CD4-positive, alpha-beta T cell treated with Interleukin-4 for 4 hours (primary cell): Measurements from ENCODE around the gene SNAI3.
"Not testable (repeated sequence)": the region's sequence is repeated elsewhere in the genome, so short reads cannot be mapped to it uniquely, and the experiment has no call there.

Experiments
- DNase-seq: peaks from one replicate; pipeline ENCODE4 v3.0.0-alpha.2; 2020

Gene SNAI3

DNA sequence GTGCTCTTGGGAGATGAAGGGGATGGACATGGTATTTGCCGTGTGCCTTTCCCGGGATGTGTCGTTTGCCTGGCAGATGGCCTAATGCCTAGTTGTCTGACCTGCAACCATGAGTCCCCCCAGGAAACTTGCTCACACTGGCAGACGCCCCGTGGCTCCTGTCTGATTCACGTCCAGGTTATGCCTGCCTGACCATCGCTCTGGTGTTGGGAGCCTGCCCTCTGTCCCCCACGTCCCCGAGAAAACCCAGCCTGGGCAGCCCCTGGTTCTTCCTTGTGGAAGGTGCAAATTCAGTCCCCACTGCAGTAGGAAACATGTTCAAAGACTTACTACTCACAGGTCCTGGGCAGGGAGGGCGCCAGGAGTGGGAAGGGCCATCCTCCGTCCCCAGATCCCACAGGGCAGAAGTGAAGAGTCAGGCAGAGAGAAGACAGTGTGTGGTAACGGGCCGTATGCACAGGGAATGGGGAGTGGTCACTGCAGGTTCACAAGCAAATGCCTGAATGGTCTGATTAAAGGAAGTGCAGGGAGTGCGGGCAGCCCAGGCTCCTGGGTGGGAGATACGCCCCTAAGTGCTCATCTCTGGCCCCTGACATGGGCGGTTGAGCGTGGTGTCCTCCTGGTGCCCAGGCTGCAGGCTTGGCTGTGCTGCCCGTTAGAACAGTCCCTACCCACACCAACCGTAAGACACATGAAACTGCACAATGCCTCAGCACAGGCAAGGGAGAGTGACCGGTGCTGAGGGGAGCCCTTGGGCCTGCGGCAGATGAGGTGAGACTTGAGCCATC, 4.2 kb upstream of the SNAI3 start:
- no peak for DNase-seq

DNA sequence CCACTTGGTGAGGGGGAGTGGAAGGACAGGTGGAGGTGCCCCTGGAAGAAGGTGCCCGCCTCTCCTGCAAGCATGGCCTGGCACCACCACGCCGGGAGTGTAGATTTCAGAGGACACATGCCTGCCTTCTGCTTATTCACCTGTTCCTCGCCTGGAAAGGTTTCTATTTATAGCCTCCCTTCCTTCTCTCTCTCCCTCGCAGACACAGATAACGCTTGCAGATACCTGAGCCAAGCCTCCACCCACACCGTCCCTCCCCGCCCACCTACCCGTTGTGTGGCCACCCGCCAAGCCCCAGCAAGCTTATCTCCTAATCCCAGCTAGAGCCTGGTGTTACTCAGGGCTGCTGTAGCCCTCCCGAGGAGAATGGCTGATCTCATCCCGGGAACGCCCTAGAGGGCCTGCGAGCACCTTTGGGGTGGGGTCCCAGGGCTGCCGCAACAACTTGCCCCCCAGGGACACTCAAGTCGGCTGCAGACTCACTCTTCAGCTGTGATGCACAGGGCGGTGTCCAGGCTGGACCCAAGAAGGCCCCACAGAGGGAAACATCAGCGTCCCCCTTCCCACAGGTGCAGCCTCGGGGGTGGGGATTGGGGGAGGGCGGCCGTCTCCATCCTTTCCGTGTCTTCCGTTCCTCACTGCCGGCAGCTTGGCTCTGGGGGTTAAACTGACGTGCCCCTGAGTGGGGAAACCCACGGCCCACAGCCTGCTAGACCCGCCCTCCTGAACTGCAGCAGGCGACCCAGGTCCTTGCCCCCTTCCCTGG, 1.9 kb upstream of the SNAI3 start:
- no peak for DNase-seq

DNA sequence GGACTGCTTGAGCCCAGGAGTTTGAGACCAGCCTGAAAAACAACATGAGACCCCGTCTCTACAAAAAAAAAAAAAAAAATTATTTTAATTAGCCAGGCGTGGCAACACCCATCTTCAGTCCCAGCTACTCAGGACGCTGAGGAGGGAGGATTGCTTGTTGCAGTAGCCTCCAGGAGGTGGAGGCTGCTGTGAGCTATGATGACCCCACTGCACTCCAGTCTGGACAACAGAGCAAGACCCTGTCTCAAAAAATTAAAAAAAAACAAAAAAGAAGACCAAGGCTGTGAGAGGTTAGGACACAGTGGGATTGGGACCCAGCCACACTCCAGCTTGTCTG, 1.3 kb upstream of the SNAI3 start:
- DNase-seq = no peak

DNA sequence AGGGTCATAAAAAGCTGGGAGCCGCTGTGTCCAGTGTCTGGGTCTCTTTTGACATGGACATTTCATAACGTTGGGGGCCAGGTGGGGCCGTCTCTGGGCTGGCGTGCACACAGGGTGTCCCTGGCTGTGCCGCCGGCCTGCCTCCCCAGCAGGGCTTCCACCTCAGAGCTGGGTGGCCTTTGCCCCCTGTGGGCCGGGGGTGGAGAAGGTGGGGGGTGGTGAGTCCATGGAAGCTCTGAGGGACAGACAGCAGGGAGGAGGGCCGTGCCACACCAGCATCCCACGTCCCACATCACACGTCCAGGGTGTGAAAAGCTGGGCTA, 908 bp upstream of the SNAI3 start:
- DNase-seq = no peak

DNA sequence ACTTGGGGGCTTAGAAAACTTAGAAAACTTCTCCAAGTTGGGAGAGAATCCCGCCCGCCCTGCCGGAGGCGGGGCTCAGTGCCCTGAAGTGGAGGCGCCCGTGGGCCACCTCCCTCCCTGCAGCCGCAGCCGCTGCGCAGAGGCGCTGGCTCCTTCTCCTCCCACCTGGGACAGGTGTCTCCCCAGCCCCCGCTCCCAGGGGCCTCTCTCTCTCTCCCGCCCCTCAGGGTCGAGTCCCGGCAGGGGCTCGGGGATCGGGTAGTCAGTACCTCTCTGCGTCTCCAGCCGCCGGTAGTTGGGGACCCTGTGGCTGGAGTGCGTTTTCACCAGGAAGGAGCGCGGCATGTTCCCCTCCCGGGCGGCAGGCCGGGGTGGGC, 257 bp downstream of the SNAI3 start:
- DNase-seq = peak; percentile 27

DNA sequence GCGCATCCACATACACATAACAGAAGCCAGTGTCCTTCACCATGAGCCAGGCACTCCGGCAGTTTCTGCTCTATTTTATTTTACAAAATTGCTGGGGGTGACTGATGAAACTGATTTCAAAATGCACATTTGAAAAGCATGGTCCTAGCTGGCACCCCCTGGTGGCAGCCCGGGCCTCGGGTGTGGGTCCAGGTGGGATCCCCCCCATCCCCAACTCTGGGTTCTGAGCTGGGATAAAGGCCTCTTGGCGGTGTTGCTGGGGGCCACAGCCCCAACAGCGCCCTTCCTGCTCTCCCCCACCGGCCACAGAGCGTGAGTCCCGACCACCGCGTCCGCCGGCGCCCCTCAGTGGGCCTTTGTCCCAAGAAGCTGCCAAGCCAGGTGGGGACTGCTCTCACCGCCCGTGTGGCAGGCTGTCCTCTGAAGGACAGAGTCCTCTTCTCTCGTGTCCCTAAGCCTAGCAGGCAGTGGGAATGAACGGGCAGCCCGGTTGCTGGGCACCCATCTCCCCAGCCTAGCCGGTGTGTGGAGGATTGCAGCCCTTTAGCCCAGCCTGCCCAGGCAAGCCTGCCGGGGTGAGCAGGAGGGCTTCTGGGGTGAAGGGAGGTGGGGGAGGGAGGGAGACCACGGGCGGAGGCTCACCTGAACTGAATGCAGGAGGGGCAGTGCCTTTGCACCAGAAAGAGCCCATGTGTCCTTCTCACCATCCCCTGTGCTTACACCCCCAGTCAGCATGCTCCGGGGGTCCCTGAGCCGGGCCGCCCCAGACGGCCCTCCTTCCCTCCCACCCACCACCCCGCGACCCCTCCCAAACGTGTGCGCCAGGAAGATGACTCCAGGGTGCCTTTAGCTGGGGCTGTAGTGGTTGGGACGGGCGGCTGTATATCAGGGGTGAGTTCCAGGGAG, 898 bp downstream of the SNAI3 start:
- DNase-seq = peak; percentile 58

DNA sequence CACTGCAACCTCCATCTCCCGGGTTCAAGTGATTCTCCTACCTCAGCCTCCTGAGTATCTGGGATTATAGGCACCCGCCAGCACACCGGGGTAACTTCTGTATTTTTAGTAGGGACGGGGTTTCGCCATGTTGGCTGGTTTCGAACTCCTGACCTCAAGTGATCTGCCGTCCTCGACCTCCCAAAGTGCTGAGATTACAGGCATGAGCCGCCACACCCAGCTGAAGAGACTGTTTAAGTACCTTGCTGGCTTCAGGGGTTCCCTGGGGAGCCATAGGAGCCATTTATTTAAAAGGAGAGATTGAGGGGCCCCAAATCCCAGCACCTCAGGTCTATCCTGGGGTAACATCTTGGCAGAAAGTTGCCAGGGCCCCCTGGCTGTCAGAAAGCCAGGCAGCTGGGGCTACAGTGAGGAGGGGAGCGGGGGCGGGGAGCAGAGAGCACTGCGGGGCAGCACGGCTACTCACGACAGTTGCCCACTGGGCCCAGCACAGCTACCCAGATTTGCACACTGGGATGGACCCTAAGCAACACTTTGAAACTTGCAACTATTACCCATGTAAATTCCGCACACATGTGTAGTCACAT, 1.6 kb downstream of the SNAI3 start:
- DNase-seq = no peak

DNA sequence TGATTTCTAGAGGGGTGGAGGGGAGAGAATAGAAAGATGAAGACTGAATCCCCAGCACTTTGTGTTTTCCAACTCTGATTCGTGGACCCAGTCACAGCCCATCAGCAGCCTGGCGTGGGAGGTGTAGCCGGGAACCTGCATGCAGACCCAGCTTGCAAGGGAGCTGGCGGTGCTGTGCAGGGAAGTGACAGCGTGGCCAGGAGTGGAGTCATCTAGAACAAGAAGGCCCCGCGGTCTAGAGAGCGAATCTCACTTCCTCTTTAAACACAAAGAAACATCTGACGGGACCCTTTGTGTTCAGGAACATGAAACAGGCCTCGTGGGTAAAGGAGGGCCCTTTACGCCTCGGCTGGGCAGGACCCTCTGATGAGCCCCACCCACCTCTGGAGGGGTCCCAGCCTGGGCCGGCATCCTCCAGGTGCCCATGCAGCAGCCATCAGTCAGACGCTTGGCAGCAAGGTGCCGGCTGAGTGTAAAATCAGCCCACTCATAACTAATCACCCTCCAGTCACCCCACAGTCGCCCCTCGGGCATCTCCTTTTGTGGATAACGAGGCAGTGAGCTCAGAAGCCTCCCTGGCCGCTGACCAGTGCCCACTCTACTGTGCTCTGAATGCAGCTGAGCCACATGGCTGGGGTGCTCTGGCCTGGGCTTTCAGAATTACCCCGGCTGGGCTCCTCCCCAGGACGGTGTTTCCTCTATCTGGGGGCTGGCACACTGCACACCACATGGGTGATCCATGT, 4.4 kb downstream of the SNAI3 start:
- peak; percentile 61 for DNase-seq

DNA sequence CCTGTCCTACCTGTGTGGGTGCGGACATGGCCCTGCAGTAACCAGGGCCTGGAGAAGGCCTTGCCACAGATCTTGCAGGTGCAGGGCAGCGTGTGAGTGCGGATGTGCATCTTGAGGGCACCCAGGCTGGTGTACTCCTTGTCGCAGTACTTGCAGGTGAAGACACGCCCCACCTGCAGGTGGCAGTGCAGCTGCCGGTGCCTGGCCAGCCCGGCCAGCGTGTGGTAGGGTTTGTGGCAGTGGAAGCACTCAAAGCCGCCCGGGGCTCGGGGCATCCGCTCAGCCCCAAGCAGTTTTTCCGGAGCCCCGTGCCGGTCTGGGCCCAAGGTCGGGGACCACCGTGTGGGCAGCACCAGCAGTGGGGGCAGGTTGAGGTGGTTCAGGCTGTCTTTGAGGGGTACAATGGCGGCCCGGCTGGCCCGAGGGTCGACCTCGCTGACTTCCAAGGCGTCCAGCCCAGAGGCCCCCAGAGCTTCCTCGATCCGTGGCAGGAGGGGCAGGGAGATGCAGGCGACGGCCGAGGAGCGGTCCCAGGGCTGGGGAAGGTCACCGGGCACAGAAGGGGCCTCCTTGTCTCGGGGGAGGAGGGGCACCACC, 5.1 kb downstream of the SNAI3 start:
- peak; percentile 45 for DNase-seq

DNA sequence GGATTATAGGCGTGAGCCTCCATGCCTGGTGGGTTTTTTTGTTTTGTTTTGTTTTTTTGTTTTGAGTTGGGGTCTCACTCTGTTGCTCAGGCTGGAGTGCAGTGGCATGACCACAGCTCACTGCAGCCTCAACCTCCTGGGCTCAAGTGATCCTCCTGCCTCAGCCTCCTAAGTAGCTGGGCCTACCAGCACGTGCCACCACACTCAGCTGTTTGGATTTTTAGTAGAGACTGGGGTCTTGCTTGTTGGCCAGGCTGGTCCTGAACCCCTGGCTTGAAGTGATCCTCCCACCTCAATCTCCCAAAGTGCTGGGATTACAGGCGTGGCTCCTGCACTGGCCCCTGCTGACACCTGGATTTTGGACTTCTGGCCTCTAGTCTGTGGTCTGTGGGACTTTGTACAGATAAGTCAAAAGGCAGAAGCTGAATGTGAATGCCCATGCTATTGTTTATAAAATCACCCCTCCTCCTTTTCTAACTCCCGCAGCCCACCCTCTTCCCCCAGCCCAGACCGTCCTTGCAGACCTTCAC, 5.7 kb downstream of the SNAI3 start:
- no peak for DNase-seq

DNA sequence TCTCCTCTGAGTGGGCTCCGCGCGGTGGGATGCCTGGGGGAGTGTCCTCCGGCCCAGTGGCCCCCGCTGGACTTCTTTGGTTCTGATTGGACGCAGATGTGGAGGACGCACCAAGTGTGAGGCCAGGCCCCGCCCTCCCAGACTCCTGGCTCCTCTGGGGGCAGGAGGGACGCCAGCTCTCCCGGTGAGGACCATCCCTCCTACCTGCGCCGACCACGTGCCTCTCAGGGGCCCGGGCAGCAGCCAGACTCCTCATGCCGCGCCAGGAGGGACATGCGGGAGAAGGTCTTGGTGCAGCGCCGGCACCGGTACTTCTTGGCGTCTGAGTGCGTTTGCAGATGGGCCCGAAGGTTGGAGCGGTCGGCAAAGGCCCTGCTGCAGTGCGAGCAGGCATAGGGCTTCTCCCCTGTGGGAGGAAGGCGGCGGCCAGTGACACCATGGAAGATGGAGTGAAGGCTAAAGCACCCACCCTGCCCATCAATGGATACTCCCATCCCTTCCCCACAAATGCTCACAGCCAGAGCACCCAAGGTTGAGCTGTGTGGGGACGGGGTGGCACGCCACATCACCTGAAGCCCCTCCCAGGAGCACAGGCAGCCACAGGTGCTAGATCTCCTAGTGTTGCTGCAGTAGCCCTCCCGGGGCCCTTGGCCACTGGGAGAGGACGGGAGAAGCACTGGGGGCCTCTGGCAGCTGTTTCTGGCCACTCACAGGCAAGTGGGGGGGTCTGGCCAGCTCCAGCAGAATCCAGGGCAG, 7.9 kb downstream of the SNAI3 start:
- DNase-seq = no peak

DNA sequence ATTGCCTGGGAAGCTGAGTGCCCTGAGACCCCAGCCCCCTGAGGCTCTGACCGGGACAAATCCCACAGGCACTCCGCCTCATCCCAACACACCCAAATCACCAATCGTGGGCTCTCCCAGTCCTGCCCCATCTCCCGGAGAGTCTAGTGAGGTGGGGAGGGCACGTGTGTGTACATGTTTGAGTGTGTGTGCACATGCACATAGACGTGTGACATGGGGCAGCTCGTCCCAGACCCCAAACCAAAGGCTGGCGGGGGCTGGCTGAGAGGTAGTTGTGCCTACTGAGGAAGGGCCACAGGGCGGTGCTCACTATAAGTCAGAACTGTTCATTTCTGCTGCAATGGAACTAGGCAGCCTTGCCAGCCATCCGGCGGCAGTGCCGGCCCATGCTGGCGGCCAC, 8.6 kb downstream of the SNAI3 start:
- DNase-seq = no peak

DNA sequence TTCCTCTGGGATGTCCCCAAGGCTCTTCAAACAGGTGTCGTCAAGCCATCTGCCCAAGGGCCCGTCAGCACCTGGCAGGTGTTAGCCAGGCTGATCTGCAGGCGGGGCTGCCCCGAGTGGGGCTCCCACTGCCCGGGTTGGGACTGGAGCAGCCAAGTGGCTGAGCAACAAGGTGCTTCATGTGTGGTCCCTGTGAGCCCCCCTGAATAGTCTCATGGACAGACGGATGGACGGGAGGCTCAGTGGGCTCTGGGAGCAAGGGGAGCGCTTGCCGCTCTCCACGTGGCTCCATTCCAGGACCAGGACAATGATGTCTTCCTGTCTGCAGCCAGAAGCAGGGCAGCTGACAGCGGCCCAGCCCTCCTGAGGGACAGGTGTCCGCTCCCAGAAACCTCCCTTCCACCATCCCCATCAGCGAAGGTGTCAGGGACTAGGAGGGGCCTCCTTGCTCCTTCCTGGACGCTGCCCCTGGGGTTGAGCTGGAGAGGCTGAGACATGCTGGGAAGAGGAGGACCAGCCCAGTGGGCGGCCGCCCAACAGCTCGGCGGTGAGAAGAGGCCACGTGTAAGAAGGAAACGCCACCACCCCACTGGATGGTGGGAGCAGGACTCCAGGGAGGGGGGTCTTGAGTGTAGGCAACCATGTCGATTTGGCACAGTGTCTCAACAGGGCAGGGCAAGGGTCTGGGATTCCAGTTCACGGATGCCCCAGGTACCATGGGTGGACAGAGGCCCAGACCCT, 9.6 kb downstream of the SNAI3 start:
- DNase-seq = no peak

DNA sequence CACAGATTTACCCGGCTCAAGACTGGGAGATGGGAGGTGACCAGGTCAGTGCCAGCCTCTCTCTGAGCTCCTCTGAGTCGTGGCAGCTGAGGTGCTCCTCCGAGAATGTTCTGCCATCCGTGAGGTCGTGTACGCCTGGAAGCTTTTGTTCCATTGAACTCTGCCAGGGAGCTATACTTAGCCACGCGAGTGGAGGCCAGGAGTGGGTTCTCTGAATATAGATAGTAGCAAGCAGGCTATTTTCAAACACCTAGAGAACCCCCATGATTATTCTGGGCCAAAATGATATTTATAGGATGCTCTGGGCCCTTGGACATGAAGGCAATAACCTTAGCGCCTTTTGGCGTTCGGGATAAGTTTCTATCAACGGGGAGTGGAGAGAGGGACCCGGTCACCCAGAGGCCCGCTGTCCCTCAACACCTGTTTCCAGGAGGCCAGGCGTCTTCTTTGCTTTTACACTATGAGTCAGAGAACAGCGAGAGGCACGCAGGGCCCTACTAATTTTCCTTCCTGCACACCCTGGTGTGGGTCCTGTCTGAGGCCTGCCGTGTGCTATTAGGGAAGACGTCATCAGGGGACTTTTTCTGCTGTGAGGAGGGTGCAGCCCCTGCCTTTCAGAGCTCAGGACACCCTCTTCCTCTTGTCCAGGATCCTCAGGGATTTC, 12.5 kb downstream of the SNAI3 start:
- no peak for DNase-seq

DNA sequence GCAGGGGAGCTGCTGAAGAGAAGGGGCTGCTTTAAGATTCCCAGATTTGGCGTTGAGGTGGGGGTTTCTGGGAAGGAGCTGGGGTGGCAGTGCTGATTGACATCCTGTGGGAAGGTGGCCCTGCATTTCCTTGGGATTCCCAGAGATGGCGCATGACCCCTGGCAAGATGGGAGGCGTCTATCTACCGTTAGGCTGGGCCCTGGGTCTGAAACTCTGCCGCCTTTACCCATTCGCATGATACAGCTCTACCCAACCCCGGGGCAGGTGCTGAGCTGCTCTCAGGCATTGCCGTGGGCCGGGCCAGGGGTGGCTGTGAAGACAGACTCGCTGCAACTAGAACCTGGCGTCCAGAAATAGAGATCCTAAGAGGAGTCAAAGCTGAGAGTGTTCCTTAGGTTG, 13.5 kb downstream of the SNAI3 start:
- DNase-seq = no peak

DNA sequence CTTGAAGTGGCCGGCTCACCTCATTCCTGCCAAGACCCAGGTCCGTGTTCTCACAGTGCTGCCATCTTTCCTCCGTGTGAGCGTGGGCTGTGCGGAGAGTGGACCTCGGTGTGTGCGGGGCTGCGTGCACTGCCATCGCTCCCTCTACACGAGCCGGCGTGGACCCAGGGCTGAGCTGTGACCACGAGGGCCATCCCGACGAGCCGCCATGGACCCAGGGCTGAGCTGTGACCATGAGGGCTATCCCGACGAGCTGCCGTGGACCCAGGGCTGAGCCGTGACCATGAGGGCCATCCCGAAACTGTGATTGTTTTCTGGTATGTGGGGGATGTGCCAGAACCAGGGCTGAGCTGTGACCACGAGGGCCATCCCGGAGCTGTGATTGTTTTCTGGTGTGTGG, 14.5 kb downstream of the SNAI3 start:
- DNase-seq = no peak

DNA sequence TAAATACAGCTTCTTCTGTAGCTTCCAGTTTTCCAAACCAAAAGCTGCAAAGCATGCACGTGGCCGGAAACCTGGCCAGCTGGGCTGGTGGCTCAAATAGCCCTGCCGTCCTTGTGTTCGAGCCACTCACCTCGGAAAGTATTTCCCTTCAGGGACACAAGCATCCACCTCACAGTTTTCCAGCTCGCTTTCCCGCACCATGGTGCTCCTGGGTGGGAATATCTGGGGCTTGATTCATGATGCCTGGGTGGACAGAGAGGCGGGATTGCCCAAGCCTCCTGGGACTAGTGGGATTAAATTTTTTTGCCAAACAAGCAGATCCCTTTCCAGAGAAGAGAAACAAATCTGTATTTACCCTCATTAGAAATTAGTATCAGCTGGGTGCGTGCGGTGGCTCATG, 16.3 kb downstream of the SNAI3 start:
- no peak for DNase-seq

DNA sequence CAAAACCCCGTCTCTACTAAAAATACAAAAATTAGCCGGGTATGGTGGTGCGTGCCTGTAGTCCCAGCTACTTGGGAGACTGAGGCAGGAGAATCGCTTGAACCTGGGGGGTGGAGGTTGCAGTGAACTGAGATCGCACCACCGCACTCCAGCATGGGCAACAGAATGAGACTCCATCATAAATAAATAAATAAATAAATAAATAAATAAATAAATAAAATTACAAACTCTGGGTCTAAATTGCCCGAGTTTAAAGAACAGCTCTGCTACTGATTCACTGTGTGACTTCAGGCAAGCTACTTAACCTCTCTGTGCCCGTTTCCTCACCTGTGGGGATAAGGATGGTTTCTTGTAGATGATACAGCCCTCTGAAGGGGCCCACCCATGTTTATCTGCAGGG, 16.8 kb downstream of the SNAI3 start:
- not testable (repeated sequence) for DNase-seq

DNA sequence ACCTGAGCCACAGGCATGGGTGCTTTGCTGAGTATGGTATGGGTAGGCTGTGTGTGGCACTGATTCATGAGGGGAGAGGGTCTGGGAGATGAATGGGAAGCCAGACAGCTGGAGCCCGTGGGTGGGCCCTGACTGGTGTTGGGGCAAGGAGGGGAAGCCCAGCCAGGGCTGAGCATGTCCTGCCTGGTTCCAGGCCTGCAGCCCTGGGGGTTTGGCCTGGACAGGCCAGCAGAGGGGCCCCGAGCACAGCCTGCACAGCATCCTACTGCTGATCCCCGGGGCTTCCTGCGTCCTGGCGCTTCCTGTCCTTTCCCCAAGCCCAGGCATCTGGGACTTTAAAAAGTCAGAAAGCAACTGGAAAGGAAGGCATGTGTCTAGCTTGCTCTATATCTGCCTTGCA, 18.8 kb downstream of the SNAI3 start:
- no peak for DNase-seq

DNA sequence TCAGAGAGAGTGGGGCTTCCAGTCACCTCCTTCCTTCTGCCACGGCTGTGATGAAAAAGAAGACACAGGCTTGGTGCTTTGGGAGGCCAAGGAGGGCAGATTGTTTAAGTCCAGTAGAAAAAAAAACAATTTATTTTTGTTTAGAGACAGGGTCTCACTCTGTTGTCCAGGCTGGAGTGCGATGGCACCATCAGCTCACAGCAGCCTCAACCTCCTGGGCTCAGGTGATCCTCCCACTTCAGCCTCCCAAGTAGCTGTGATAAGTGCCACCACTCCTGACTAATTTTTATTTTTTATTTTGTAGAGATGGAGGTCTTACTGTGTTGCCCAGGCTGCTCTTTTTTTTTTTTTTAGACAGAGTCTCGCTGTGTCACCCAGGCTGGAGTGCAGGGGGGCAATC, 20.7 kb downstream of the SNAI3 start:
- DNase-seq = no peak
